Measurements from ENCODE around the gene FIZ1.
A peak's percentile ranks its signal among the peaks of the same experiment; 100 is the strongest.

DNA sequence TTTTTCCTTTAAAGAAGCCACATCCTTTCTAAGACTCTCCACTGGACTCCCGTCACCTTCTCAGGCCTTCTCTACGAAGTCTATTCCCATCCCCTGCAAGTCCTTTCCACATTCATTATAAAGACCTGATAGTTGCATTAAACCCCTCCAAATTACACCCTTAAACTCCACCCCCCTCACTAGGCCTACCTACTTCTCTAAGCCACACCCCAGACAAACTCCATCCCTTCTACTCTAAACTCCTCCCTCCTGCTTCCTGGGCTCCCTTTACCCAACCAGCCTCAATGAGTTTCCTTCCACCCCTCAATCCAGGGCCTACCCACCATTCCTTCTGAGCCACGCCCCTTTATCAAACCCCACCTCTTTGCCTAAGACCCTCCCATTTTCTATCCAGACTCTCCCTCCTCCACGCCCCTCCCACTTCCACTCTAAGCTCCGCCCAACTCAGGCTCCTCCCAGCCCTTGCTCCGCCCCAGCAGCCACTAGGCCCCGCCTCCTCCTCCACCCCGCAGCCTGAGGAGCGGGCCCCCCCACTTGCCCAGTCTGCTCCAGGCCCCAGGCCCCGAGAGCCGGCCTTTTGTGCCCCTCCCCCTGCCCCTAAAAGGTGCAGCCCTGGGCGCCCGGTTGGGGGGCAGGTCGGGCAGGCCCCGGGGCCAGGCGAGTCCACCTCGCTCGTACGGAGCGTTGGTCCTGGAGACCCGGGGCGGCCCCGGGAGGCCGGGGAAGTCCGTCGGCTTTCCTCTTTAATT lies 424 bp downstream of the FIZ1 start:
- TF ChIP-seq, protein P1, sequence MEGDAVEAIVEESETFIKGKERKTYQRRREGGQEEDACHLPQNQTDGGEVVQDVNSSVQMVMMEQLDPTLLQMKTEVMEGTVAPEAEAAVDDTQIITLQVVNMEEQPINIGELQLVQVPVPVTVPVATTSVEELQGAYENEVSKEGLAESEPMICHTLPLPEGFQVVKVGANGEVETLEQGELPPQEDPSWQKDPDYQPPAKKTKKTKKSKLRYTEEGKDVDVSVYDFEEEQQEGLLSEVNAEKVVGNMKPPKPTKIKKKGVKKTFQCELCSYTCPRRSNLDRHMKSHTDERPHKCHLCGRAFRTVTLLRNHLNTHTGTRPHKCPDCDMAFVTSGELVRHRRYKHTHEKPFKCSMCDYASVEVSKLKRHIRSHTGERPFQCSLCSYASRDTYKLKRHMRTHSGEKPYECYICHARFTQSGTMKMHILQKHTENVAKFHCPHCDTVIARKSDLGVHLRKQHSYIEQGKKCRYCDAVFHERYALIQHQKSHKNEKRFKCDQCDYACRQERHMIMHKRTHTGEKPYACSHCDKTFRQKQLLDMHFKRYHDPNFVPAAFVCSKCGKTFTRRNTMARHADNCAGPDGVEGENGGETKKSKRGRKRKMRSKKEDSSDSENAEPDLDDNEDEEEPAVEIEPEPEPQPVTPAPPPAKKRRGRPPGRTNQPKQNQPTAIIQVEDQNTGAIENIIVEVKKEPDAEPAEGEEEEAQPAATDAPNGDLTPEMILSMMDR (IDR thresholded peaks at IDR 0.05) = peak in 1 of 6 experiments; percentile 6
- TF ChIP-seq POLR2A (IDR thresholded peaks at IDR 0.05) = peak in 1 of 2 donors; percentile 51

Data from thyroid gland (tissue), 4 donors.